GM18907 (cell line): ENCODE measurements around the gene MYL1.

Experiments
- ATAC-seq: cut with Tn5 transposase; IDR thresholded peaks from one replicate; pipeline ENCODE4 v1.9.1; 2021; ENCODE audit warnings: mild to moderate bottlenecking, moderate library complexity; ENCODE audit not compliant: unreplicated experiment

MYL1 gene

GRCh38 chr2:210315015-210315788 lies at the start of gene MYL1:
Gene MYL1, minus strand, starts transcription at chr2:210315174. Its CDS starts 132 bp downstream, at chr2:210315042.
- no peak for ATAC-seq

GRCh38 chr2:210363876-210364275 lies 48.9 kb upstream of the MYL1 start:
- ATAC-seq: no peak

- ATAC-seq: peak; percentile 69
Measured at GRCh38 chr2:210363261-210363660, 48.3 kb upstream of the MYL1 start.

- ATAC-seq: no peak
Measured at GRCh38 chr2:210360412-210360811, 45.4 kb upstream of the MYL1 start.

- no peak for ATAC-seq
Measured at GRCh38 chr2:210356944-210357343, 42.0 kb upstream of the MYL1 start.

GRCh38 chr2:210337159-210337558 lies 22.2 kb upstream of the MYL1 start:
- no peak for ATAC-seq

GRCh38 chr2:210324906-210325305 lies 9.9 kb upstream of the MYL1 start:
- no peak for ATAC-seq

- no peak for ATAC-seq
Measured at GRCh38 chr2:210324458-210324857, 9.5 kb upstream of the MYL1 start.

- ATAC-seq: no peak
Measured at GRCh38 chr2:210323003-210323402, 8.0 kb upstream of the MYL1 start.

- ATAC-seq: no peak
Measured at GRCh38 chr2:210318891-210319290, 3.9 kb upstream of the MYL1 start.

- no peak for ATAC-seq
Measured at GRCh38 chr2:210318486-210318885, 3.5 kb upstream of the MYL1 start.

GRCh38 chr2:210310550-210310949 lies 4.4 kb downstream of the MYL1 start:
- ATAC-seq: no peak

- no peak for ATAC-seq
Measured at GRCh38 chr2:210309548-210310233, 5.3 kb downstream of the MYL1 start.

GRCh38 chr2:210303498-210303897 lies 11.5 kb downstream of the MYL1 start:
- no peak for ATAC-seq

- ATAC-seq: no peak
Measured at GRCh38 chr2:210302326-210302725, 12.6 kb downstream of the MYL1 start.

GRCh38 chr2:210299866-210300373 lies 15.1 kb downstream of the MYL1 start:
- ATAC-seq: no peak

- ATAC-seq: no peak
Measured at GRCh38 chr2:210288408-210288807, 26.6 kb downstream of the MYL1 start.

GRCh38 chr2:210287301-210287700 lies 27.7 kb downstream of the MYL1 start:
- ATAC-seq: no peak

- ATAC-seq: no peak
Measured at GRCh38 chr2:210286123-210286680, 28.8 kb downstream of the MYL1 start.

GRCh38 chr2:210277133-210277532 lies 37.8 kb downstream of the MYL1 start:
- no peak for ATAC-seq

- ATAC-seq: no peak
Measured at GRCh38 chr2:210271300-210271699, 43.7 kb downstream of the MYL1 start.

- ATAC-seq: no peak
Measured at GRCh38 chr2:210269148-210269547, 45.8 kb downstream of the MYL1 start.
